HepG2 (cell line): ENCODE data around the gene PIK3CA. TPM values are rescaled to one million over a fixed set of nuclear protein-coding genes. Genes with fewer than 3 reads are reported as not detected.

ENCODE experiments used
- ATRX ChIP-seq: sonication (generic); formaldehyde crosslinking; IDR thresholded peaks from 2 replicates; pipeline ENCODE4 v1.4.0; 2020; ENCODE audit warnings: missing genetic modification reagents, borderline replicate concordance
- EHMT2 ChIP-seq: fragments of 200-600 bp; sonication (generic); IDR thresholded peaks from 2 replicates; pipeline ENCODE4 v1.7.0; 2017; ENCODE audit warnings: antibody characterized with exemption, low read depth, low read length, borderline replicate concordance
- HOXA3 ChIP-seq: sonication (generic); formaldehyde crosslinking; IDR thresholded peaks from 2 replicates; pipeline ENCODE4 v1.5.0; 2020; ENCODE audit warnings: missing genetic modification reagents
- JUN ChIP-seq: sonication (generic); formaldehyde crosslinking; IDR thresholded peaks from 2 replicates; pipeline ENCODE4 v1.4.0; 2020; ENCODE audit warnings: mild to moderate bottlenecking, missing genetic modification reagents
- MIXL1 ChIP-seq: IDR thresholded peaks from 2 replicates; pipeline ENCODE4 v1.6.1; 2016
- RBM22 ChIP-seq: fragments of 200-400 bp; formaldehyde crosslinking; optimal IDR thresholded peaks from 2 replicates; pipeline ENCODE3; 2017; ENCODE audit warnings: mild to moderate bottlenecking, low read length, moderate library complexity
- SIN3A ChIP-seq: IDR thresholded peaks from 2 replicates; pipeline ENCODE4 v1.6.1; 2011; ENCODE audit warnings: low read depth, mild to moderate bottlenecking, control low read depth, low read length, borderline replicate concordance
- SMYD3 ChIP-seq: sonication (generic); formaldehyde crosslinking; IDR thresholded peaks from 2 replicates; pipeline ENCODE4 v1.8.1; 2023; ENCODE audit warnings: mild to moderate bottlenecking, missing genetic modification reagents
- ZNF263 ChIP-seq: sonication (generic); formaldehyde crosslinking; IDR thresholded peaks from 2 replicates; pipeline ENCODE4 v1.4.0; 2020; ENCODE audit warnings: missing genetic modification reagents
- ZNF282 ChIP-seq: fragments of 450-650 bp; IDR thresholded peaks from 2 replicates; pipeline ENCODE4 v1.6.1; 2018; ENCODE audit not compliant: partially characterized antibody
- ZNF468 ChIP-seq: sonication (generic); formaldehyde crosslinking; IDR thresholded peaks from 2 replicates; pipeline ENCODE4 v1.8.0; 2022; ENCODE audit warnings: mild to moderate bottlenecking, moderate library complexity, missing genetic modification reagents
- ZNF543 ChIP-seq: sonication (generic); formaldehyde crosslinking; IDR thresholded peaks from 2 replicates; pipeline ENCODE4 v1.4.0; 2020; ENCODE audit warnings: mild to moderate bottlenecking, missing genetic modification reagents
- ZNF773 ChIP-seq: sonication (generic); formaldehyde crosslinking; IDR thresholded peaks from 2 replicates; pipeline ENCODE4 v1.4.0; 2020; ENCODE audit warnings: missing genetic modification reagents, borderline replicate concordance
- ZNF790 ChIP-seq: sonication (generic); formaldehyde crosslinking; IDR thresholded peaks from 2 replicates; pipeline ENCODE4 v1.8.0; 2022; ENCODE audit warnings: missing genetic modification reagents, mild to moderate bottlenecking, borderline replicate concordance
- ZSCAN25 ChIP-seq: sonication (generic); formaldehyde crosslinking; IDR thresholded peaks from 2 replicates; pipeline ENCODE4 v1.8.0; 2022; ENCODE audit warnings: mild to moderate bottlenecking, missing genetic modification reagents
- polyA plus RNA-seq, 8 experiments: library from polyadenylated mRNA; depleted of rRNA in 3 of 8; stranded (reverse) in 7 of 8; unstranded in 1 of 8; fragments of >200 nt; fragmentation: Illumina TruSeq in 4 of 8; extraction: Trizol in 4 of 8; gene quantifications; 2 replicates each; pipeline versions ENCODE4 v1.2.1 to v1.2.3, GENCODE V29; 2011 to 2016; ENCODE audit warnings: low read depth in 4 of 8, missing spikeins in 1 of 8, mixed read lengths in 1 of 8; ENCODE audit not compliant: insufficient read depth in 1 of 8
- total RNA-seq, 5 experiments: library from RNA; depleted of rRNA; stranded (reverse); fragments of >200 nt; fragmentation: Illumina TruSeq; extraction: Trizol; gene quantifications; 2 replicates each; pipeline ENCODE4 v1.2.3, GENCODE V29; 2016; ENCODE audit warnings: low read depth in 1 of 5
- TF ChIP-seq, protein P1 (sequence below): sonication (generic); formaldehyde crosslinking; IDR thresholded peaks from 2 replicates; pipeline ENCODE4 v1.4.0; 2020; ENCODE audit warnings: low read depth, mild to moderate bottlenecking, missing genetic modification reagents
- TF ChIP-seq, protein P2 (sequence below): sonication (generic); formaldehyde crosslinking; conservative IDR thresholded peaks from 2 replicates; pipeline ENCODE4 v1.8.0; 2022; ENCODE audit warnings: low read depth, missing genetic modification reagents
- TF ChIP-seq, protein P3 (sequence below): IDR thresholded peaks from 2 replicates; pipeline ENCODE4 v1.6.1; 2016; ENCODE audit warnings: mild to moderate bottlenecking, missing biosample characterization, missing genetic modification reagents
- TF ChIP-seq, protein P4 (sequence below): sonication (generic); formaldehyde crosslinking; IDR thresholded peaks from 2 replicates; pipeline ENCODE4 v1.5.0; 2020; ENCODE audit warnings: missing genetic modification reagents
- TF ChIP-seq, protein P5 (sequence below): sonication (generic); formaldehyde crosslinking; IDR thresholded peaks from 2 replicates; pipeline ENCODE4 v1.4.0; 2020; ENCODE audit warnings: missing genetic modification reagents
- TF ChIP-seq, protein P6 (sequence below): sonication (generic); formaldehyde crosslinking; IDR thresholded peaks from 2 replicates; pipeline ENCODE4 v1.4.0; 2020; ENCODE audit warnings: missing genetic modification reagents

The PIK3CA gene
- total and polyA plus RNA-seq, 2 of the 13 experiments (the other 11 are each of a cell fraction or from before 2014, with no cell fraction given) = 5.7 to 11.4 TPM

DNA sequence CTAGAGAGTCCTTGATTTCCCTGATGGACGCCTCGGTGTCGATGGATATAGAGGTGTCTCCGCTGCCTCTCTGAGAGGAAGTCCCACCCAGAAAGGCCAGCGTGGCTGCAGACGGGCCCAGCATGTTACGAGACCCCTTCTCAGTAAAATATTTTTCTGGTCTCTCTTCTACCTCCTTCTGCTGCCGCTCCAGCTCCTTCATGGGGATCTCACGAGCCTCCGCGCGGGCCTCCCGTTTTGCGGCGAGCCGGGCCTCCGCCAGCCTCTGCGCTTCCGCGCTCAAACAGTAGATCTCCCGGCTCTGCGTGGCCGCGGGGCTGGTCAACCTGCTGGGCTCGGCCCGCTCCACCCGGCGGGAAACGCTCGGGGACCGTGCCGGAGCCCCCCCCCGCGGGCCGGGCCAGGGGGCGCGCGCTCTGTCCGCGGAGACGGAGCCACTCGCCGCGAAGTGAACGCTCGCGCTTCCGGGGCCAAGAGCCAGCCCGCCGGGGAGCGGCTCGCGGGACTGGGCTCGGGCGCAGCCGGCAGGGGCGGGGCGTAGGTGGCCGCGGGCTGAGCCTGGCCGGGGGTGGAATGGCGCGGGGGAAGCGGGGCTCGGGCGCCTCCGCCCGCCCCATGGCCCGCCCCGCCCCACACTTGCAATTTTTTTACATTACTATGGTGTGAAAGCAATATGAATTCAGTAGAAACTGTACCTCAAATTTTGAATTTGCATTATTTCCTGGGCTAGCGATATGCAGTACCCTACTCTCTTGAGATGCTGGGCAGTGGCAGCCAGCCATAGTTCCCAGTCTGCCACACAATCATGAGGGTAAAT is 113.0 kb downstream of the PIK3CA start (continued):
- TF ChIP-seq, protein P1, sequence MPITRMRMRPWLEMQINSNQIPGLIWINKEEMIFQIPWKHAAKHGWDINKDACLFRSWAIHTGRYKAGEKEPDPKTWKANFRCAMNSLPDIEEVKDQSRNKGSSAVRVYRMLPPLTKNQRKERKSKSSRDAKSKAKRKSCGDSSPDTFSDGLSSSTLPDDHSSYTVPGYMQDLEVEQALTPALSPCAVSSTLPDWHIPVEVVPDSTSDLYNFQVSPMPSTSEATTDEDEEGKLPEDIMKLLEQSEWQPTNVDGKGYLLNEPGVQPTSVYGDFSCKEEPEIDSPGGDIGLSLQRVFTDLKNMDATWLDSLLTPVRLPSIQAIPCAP (CRISPR knock-in tag) = no peak
- peak; percentile 73; the same call in 1 of the 2 replicates for TF ChIP-seq ZNF790 (CRISPR knock-in tag)
- TF ChIP-seq ZNF468 (CRISPR knock-in tag) = peak; percentile 71; the same call in 1 of the 2 replicates
- 0 out of 2 replicates have a peak, but pooled peaks have one; percentile 38 for TF ChIP-seq SIN3A
- no peak for TF ChIP-seq MIXL1 (CRISPR knock-in tag)
- TF ChIP-seq, protein P2, sequence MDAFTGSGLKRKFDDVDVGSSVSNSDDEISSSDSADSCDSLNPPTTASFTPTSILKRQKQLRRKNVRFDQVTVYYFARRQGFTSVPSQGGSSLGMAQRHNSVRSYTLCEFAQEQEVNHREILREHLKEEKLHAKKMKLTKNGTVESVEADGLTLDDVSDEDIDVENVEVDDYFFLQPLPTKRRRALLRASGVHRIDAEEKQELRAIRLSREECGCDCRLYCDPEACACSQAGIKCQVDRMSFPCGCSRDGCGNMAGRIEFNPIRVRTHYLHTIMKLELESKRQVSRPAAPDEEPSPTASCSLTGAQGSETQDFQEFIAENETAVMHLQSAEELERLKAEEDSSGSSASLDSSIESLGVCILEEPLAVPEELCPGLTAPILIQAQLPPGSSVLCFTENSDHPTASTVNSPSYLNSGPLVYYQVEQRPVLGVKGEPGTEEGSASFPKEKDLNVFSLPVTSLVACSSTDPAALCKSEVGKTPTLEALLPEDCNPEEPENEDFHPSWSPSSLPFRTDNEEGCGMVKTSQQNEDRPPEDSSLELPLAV = no peak
- TF ChIP-seq RBM22 = no peak
- no peak for TF ChIP-seq ZNF282
- TF ChIP-seq, protein P3, sequence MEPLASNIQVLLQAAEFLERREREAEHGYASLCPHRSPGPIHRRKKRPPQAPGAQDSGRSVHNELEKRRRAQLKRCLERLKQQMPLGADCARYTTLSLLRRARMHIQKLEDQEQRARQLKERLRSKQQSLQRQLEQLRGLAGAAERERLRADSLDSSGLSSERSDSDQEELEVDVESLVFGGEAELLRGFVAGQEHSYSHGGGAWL (CRISPR knock-in tag) = peak; percentile 68; the same call in 1 of the 2 replicates
- no peak for TF ChIP-seq ATRX (CRISPR knock-in tag)
- TF ChIP-seq ZNF543 (CRISPR knock-in tag) = no peak
- TF ChIP-seq, protein P4, sequence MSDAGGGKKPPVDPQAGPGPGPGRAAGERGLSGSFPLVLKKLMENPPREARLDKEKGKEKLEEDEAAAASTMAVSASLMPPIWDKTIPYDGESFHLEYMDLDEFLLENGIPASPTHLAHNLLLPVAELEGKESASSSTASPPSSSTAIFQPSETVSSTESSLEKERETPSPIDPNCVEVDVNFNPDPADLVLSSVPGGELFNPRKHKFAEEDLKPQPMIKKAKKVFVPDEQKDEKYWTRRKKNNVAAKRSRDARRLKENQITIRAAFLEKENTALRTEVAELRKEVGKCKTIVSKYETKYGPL (CRISPR knock-in tag) = no peak
- TF ChIP-seq JUN (CRISPR knock-in tag) = no peak
- TF ChIP-seq, protein P5, sequence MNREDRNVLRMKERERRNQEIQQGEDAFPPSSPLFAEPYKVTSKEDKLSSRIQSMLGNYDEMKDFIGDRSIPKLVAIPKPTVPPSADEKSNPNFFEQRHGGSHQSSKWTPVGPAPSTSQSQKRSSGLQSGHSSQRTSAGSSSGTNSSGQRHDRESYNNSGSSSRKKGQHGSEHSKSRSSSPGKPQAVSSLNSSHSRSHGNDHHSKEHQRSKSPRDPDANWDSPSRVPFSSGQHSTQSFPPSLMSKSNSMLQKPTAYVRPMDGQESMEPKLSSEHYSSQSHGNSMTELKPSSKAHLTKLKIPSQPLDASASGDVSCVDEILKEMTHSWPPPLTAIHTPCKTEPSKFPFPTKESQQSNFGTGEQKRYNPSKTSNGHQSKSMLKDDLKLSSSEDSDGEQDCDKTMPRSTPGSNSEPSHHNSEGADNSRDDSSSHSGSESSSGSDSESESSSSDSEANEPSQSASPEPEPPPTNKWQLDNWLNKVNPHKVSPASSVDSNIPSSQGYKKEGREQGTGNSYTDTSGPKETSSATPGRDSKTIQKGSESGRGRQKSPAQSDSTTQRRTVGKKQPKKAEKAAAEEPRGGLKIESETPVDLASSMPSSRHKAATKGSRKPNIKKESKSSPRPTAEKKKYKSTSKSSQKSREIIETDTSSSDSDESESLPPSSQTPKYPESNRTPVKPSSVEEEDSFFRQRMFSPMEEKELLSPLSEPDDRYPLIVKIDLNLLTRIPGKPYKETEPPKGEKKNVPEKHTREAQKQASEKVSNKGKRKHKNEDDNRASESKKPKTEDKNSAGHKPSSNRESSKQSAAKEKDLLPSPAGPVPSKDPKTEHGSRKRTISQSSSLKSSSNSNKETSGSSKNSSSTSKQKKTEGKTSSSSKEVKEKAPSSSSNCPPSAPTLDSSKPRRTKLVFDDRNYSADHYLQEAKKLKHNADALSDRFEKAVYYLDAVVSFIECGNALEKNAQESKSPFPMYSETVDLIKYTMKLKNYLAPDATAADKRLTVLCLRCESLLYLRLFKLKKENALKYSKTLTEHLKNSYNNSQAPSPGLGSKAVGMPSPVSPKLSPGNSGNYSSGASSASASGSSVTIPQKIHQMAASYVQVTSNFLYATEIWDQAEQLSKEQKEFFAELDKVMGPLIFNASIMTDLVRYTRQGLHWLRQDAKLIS (CRISPR knock-in tag) = no peak
- TF ChIP-seq HOXA3 (CRISPR knock-in tag) = peak; percentile 76
- TF ChIP-seq, protein P6, sequence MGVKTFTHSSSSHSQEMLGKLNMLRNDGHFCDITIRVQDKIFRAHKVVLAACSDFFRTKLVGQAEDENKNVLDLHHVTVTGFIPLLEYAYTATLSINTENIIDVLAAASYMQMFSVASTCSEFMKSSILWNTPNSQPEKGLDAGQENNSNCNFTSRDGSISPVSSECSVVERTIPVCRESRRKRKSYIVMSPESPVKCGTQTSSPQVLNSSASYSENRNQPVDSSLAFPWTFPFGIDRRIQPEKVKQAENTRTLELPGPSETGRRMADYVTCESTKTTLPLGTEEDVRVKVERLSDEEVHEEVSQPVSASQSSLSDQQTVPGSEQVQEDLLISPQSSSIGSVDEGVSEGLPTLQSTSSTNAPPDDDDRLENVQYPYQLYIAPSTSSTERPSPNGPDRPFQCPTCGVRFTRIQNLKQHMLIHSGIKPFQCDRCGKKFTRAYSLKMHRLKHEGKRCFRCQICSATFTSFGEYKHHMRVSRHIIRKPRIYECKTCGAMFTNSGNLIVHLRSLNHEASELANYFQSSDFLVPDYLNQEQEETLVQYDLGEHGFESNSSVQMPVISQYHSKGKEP = no peak
- TF ChIP-seq EHMT2 = no peak
- TF ChIP-seq ZNF773 (CRISPR knock-in tag) = no peak
- TF ChIP-seq SMYD3 = no peak
- no peak; the same call in 1 of the 2 replicates for TF ChIP-seq ZNF263 (CRISPR knock-in tag)
- no peak for TF ChIP-seq ZSCAN25 (CRISPR knock-in tag)
